PC-3 (cell line): Measurements from ENCODE around the gene KDM4F. TPM values are rescaled to one million over a fixed set of nuclear protein-coding genes. Genes with fewer than 3 reads are reported as not detected.

Experiments used
- ATAC-seq: fragments of 200-7000 bp; cut with Tn5 transposase; 2 replicates; pipeline ENCODE4 v1.9.1; 2020; ENCODE audit warnings: mild to moderate bottlenecking, moderate library complexity
- BruUV-seq: library from RNA; stranded (reverse); fragments of 400-500 nt; replicated peaks from 2 replicates; lab custom pipeline; 2021; lab: Mats Ljungman, UMichigan
- CTCF ChIA-PET: fragments of 300-600 bp; sonication (Branson Sonifier 250); formaldehyde crosslinking; loops from one replicate; lab custom pipeline; 2022; ENCODE audit warnings: antibody characterized with exemption; lab: Charles Lee
- POLR2A ChIA-PET: fragments of 300-600 bp; sonication (Branson Sonifier 250); formaldehyde crosslinking; loops from one replicate; lab custom pipeline; 2022; ENCODE audit warnings: antibody characterized with exemption; ENCODE audit not compliant: unreplicated experiment; lab: Charles Lee
- DNase-seq: peaks from one replicate; pipeline ENCODE4 v3.0.0-alpha.2; 2015
- H2AFZ ChIP-seq: fragments of 300-600 bp; sonication (generic); 2 replicates; pipeline ENCODE4 v1.6.0; 2016; ENCODE audit warnings: antibody characterized with exemption, low read length
- H3F3A ChIP-seq: fragments of 300-600 bp; sonication (generic); one replicate; pipeline ENCODE4 v1.6.0; 2017; ENCODE audit warnings: antibody characterized with exemption, low read length, control low read depth, mild to moderate bottlenecking; ENCODE audit not compliant: unreplicated experiment
- H3K27ac ChIP-seq: fragments of 300-600 bp; sonication (generic); 2 replicates; pipeline ENCODE4 v1.5.1; 2016; ENCODE audit warnings: mild to moderate bottlenecking, low read length
- H3K27me3 ChIP-seq: fragments of 300-600 bp; sonication (generic); 2 replicates; pipeline ENCODE4 v1.6.1; 2016; ENCODE audit warnings: low read length, mixed read lengths
- H3K36me3 ChIP-seq: fragments of 300-600 bp; sonication (generic); 2 replicates; pipeline ENCODE4 v1.6.1; 2016; ENCODE audit warnings: low read depth, mixed run types, low read length, mixed read lengths
- H3K4me1 ChIP-seq: fragments of 300-600 bp; sonication (generic); 2 replicates; pipeline ENCODE4 v1.5.1; 2016; ENCODE audit warnings: low read length; ENCODE audit not compliant: insufficient read depth
- H3K4me2 ChIP-seq: fragments of 300-600 bp; sonication (generic); 2 replicates; pipeline ENCODE4 v1.6.0; 2016; ENCODE audit warnings: low read length
- H3K4me3 ChIP-seq: fragments of 300-600 bp; sonication (generic); 2 replicates; pipeline ENCODE4 v1.5.1; 2016; ENCODE audit warnings: mild to moderate bottlenecking, low read length, mixed read lengths
- H3K79me2 ChIP-seq: fragments of 300-600 bp; sonication (generic); 2 replicates; pipeline ENCODE4 v1.6.1; 2017; ENCODE audit warnings: low read length, mixed read lengths
- H3K9ac ChIP-seq: fragments of 300-600 bp; sonication (generic); 2 replicates; pipeline ENCODE4 v1.6.0; 2016; ENCODE audit warnings: mild to moderate bottlenecking, low read length
- H3K9me2 ChIP-seq: fragments of 300-600 bp; sonication (generic); replicated peaks from 2 replicates; pipeline ENCODE4 v1.6.1; 2016; ENCODE audit warnings: mixed run types, low read length, mixed read lengths
- H3K9me3 ChIP-seq: fragments of 300-600 bp; sonication (generic); 2 replicates; pipeline ENCODE4 v1.6.1; 2016; ENCODE audit warnings: low read length, mixed read lengths
- H4K20me1 ChIP-seq: fragments of 300-600 bp; sonication (generic); 2 replicates; pipeline ENCODE4 v1.6.1; 2016; ENCODE audit warnings: low read length, mixed read lengths
- CTCF ChIP-seq: fragments of 300-600 bp; sonication (generic); conservative IDR thresholded peaks from 2 replicates; pipeline ENCODE4 v1.5.1; 2017; ENCODE audit warnings: antibody characterized with exemption, low read depth, mild to moderate bottlenecking, low read length
- EZH2 ChIP-seq: fragments of 300-600 bp; sonication (generic); IDR thresholded peaks from one replicate; pipeline ENCODE4 v1.6.1; 2017; ENCODE audit warnings: antibody characterized with exemption, mild to moderate bottlenecking, low read length; ENCODE audit not compliant: unreplicated experiment
- EZH2phosphoT487 ChIP-seq: fragments of 300-600 bp; sonication (generic); IDR thresholded peaks from 2 replicates; pipeline ENCODE4 v1.6.1; 2018; ENCODE audit warnings: mild to moderate bottlenecking, antibody characterized with exemption, low read length, borderline replicate concordance
- intact Hi-C: fragments of 100-400 bp; cut with micrococcal nuclease; formaldehyde crosslinking; loops from 2 replicates; pipeline ENCODE4 v1.9.0; 2023
- total RNA-seq: library from RNA; depleted of rRNA; stranded (reverse); fragments of >200 nt; gene quantifications from 2 replicates; pipeline ENCODE4 v1.2.3, GENCODE V29; 2014

KDM4F gene
- total RNA-seq, 1 experiment from 2014 or later: not detected

DNA sequence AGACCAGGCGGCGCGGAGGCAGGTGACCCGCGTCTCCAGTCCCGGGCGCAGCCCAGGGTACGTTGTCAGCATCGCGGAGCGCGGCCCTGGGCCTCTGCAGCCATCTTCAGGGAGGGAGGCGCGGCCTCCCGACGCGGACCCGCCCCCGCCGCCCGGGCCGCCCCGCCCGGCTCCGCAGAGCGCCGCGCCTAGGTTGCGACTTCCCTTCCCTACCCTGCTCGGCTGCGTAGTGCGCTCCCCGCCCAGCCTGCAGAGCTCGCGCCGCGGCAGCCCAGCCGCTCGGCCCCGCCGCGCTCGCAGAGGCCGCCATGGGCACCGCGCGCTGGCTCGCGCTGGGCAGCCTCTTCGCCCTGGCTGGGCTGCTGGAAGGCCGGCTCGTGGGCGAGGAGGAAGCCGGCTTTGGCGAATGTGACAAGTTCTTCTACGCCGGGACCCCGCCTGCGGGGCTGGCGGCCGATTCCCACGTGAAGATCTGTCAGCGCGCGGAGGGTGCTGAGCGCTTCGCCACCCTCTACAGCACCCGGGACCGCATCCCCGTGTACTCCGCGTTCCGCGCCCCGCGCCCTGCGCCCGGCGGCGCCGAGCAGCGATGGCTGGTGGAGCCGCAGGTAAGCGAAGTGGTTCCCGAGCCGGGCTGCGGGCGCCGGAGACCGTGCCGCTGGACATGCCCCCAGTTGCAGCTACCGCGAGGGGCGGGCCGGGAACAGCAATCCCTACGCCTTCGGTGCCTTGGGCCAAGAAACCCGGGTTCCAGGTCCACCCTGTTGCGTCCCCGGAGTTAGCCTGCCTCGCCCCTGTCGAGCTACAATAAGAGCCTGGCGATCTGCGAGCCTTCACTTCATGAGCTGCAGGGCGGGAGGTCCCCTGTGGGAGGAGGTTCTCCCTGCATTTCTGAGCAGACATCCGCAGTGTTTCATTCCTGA is 40.7 kb downstream of the KDM4F start, which contains the start of gene ENDOD1:
TSS of gene ENDOD1 (plus strand) at position 227 of the 923 bp plus-strand sequence. CDS start at position 309, 82 bp downstream.
- ChIA-PET CTCF (interaction anchor here (0.6 to 0.7 kb wide), 2 partner anchors 8 to 18 kb away, joined by 3 read pairs; no protein-coding TSS in a partner anchor), POLR2A (interaction anchor here (1.0 to 1.4 kb wide), 2 partner anchors 17 to 23 kb away, joined by 3 to 12 read pairs; partner anchors contain the start of gene SRSF8)
- no peaks in the 10 kb centered on the region for H3K9me2 ChIP-seq
- H3K9ac ChIP-seq: peak within 1 kb of the TSS; percentile 73
- H4K20me1 ChIP-seq: no peaks in the 10 kb centered on the region
- no peaks in the 10 kb centered on the region for H3F3A ChIP-seq
- H2AFZ ChIP-seq: peak within 1 kb of the TSS; percentile 96
- peak within 1 kb of the TSS; percentile 89 for H3K4me3 ChIP-seq
- peaks cover 30% of the 10 kb centered on the region for H3K79me2 ChIP-seq
- H3K36me3 ChIP-seq: no peaks in the 10 kb centered on the region
- no peak within 1 kb of the TSS for H3K27ac ChIP-seq
- peak within 1 kb of the TSS; percentile 92 for H3K4me2 ChIP-seq
- H3K9me3 ChIP-seq: no peaks in the 10 kb centered on the region
- no TSS peak for BruUV-seq
- intact Hi-C loops: loop anchor here (1.0 kb wide), 4 partner anchors 17 to 61 kb away; no protein-coding TSS in a partner anchor
- DNase-seq (peak; percentile 90), ATAC-seq (peak; percentile 93)
- H3K4me1 ChIP-seq: peaks cover 36% of the 10 kb centered on the region
- TF ChIP-seq CTCF (peak; percentile 32; the same call in 1 of the 2 replicates), EZH2phosphoT487 (no peak)
- H3K27me3 ChIP-seq: no peaks in the 10 kb centered on the region

DNA sequence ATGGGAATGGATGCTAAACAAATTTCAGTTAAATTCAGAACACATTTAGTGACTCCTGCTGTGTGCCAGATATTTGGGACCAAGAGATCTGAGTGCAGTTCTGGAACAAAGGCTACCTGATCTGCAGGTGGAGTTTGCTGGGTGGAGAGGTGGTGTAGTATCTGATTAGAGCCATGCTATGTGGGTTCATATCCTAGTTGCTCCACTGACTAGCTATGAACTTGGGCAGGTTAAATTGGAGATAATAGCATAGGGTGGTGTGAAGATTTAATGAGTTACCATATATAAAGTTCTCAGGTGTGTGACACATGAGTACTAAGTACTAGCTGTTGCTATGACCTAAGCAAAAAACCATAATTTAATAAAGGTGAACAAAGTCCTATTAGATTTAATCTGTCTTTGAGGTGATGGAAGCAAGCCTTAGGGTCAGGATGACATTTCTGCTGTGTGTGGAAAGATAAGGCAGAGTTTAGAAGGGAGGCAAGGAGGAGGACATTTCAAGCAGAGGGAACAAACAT is 42.5 kb downstream of the KDM4F start:
- intact Hi-C loops: no loop called here
- no TSS peak for BruUV-seq
- no peak for TF ChIP-seq EZH2phosphoT487
- no peak for TF ChIP-seq EZH2
- TF ChIP-seq CTCF: no peak

More for the DNA sequence above, 42.5 kb downstream of the KDM4F start:
- Histone ChIP-seq H3K79me2 (peaks cover 30% of the 10 kb centered on the region), H3K4me2 (peak overlapping the region; percentile 92), H3K4me1 (peaks cover 45% of the 10 kb centered on the region), H3K4me3 (no peak overlapping the region), H3K27ac (no peak overlapping the region), H3K9me3 (no peaks in the 10 kb centered on the region), H4K20me1 (no peaks in the 10 kb centered on the region), H3K36me3 (no peaks in the 10 kb centered on the region), H3K27me3 (no peaks in the 10 kb centered on the region), H3F3A (no peaks in the 10 kb centered on the region), H2AFZ (no peak overlapping the region), H3K9me2 (no peaks in the 10 kb centered on the region), H3K9ac (no peak overlapping the region)
- ATAC-seq (no peak), DNase-seq (no peak)
- POLR2A ChIA-PET: no interaction called here
- CTCF ChIA-PET: interaction anchor here (0.6 kb wide), 1 partner anchor 115 kb away, joined by 4 read pairs; no protein-coding TSS in a partner anchor
